HCT116 (cell line): ENCODE measurements around the gene EARS2.
A peak's percentile ranks its signal among the peaks of the same experiment; 100 is the strongest.

ENCODE experiments used
- CTCF ChIP-seq, 3 experiments: fragments of 200-600 bp in 1 of 3; sonication (generic) in 1 of 3; IDR thresholded peaks in 2 of 3; conservative IDR thresholded peaks in 1 of 3; 2 replicates each; pipeline ENCODE4 v1.5.1; 2012 to 2017; ENCODE audit warnings: low read depth in 2 of 3, low read length in 2 of 3, antibody characterized with exemption in 1 of 3, borderline replicate concordance in 1 of 3, control low read depth in 1 of 3, mild to moderate bottlenecking in 1 of 3, mixed read lengths in 1 of 3, mixed run types in 1 of 3, moderate library complexity in 1 of 3; ENCODE audit not compliant: insufficient read depth in 1 of 3
- ELF1 ChIP-seq: IDR thresholded peaks from 2 replicates; pipeline ENCODE4 v1.6.1; 2012; ENCODE audit warnings: low read depth, borderline replicate concordance
- EZH2 ChIP-seq: fragments of 200-600 bp; sonication (generic); IDR thresholded peaks from 2 replicates; pipeline ENCODE4 v1.6.1; 2017; ENCODE audit warnings: antibody characterized with exemption, mixed run types
- EZH2phosphoT487 ChIP-seq: fragments of 200-600 bp; IDR thresholded peaks from 2 replicates; pipeline ENCODE4 v1.6.1; 2018; ENCODE audit warnings: antibody characterized with exemption, borderline replicate concordance
- POLR2A ChIP-seq: IDR thresholded peaks from 2 replicates; pipeline ENCODE4 v1.7.0; 2011; ENCODE audit warnings: borderline replicate concordance; ENCODE audit not compliant: insufficient read depth, insufficient read length; ENCODE audit errors: extremely low read depth
- YY1 ChIP-seq: IDR thresholded peaks from 2 replicates; pipeline ENCODE4 v1.6.1; 2011; ENCODE audit warnings: low read length, low read depth, moderate library complexity, mild to moderate bottlenecking; ENCODE audit not compliant: insufficient replicate concordance; ENCODE audit errors: extremely low read depth
- ZBTB33 ChIP-seq: IDR thresholded peaks from 2 replicates; pipeline ENCODE4 v1.6.1; 2011; ENCODE audit warnings: mild to moderate bottlenecking, low read length, moderate library complexity; ENCODE audit not compliant: insufficient replicate concordance; ENCODE audit errors: extremely low read depth
- ZFX ChIP-seq: fragments of 450-650 bp; IDR thresholded peaks from 2 replicates; pipeline ENCODE4 v1.6.1; 2017
- ZNF274 ChIP-seq: fragments of 200-500 bp; sonication (Bioruptor generic); IDR thresholded peaks from 2 replicates; pipeline ENCODE4 v1.6.1; 2014; ENCODE audit warnings: mild to moderate bottlenecking, low read depth, low read length, inconsistent platforms

- no peak for TF ChIP-seq ELF1
- TF ChIP-seq CTCF (IDR thresholded peaks at IDR 0.05 in 2 of 3, conservative IDR thresholded peaks at IDR 0.05 in 1 of 3; ENCODE audit: borderline replicate concordance in 1 of 3, insufficient read depth in 1 of 3, low read depth in 2 of 3, low read length in 2 of 3), result peak; percentile 54 to 73 (median 71)
- no peak for TF ChIP-seq ZFX
- no peak for TF ChIP-seq ZNF274
- TF ChIP-seq POLR2A, result no peak
- no peak for TF ChIP-seq EZH2phosphoT487
- no peak for TF ChIP-seq EZH2
- TF ChIP-seq YY1, result no peak
- no peak for TF ChIP-seq ZBTB33
Measured at GRCh38 chr16:23597003-23597756, 40.0 kb upstream of the EARS2 start.
